Lower leg skin (tissue), 4 donors: ENCODE results near the gene CUL7. TPM values are rescaled to one million over a fixed set of nuclear protein-coding genes. Genes with fewer than 3 reads are reported as not detected.

ENCODE experiments used
- DNase-seq, 2 donors: peaks; one replicate each; pipeline ENCODE4 v3.0.0-alpha.2; 2019; ENCODE audit warnings: low spot score in 2 of 2
- H3K4me3 ChIP-seq: fragments of 200-600 bp; sonication (generic); 2 replicates; pipeline ENCODE4 v1.5.1; 2017; ENCODE audit warnings: mild to moderate bottlenecking, low read depth; ENCODE audit not compliant: poor library complexity, severe bottlenecking
- POLR2A ChIP-seq, 2 donors: fragments of 450-650 bp; IDR thresholded peaks; one replicate each; pipeline ENCODE4 v1.6.1; 2016 to 2017; ENCODE audit warnings: antibody characterized with exemption in 2 of 2, mild to moderate bottlenecking in 1 of 2, moderate library complexity in 1 of 2
- WGBS, 2 donors: methylation state at CpG; one replicate each; pipeline ENCODE4 v1.1.5; 2018; 5-methylcytosine and 5-hydroxymethylcytosine counted together
- intact Hi-C: fragments of 100-400 bp; cut with DNase I; formaldehyde crosslinking; loops from one replicate; pipeline ENCODE4 v1.15.0; 2023; ENCODE audit warnings: low total_unique reads
- total RNA-seq, 4 donors: library from RNA; depleted of rRNA; stranded (reverse); fragments of >200 nt; gene quantifications; one replicate each; pipeline ENCODE4 v1.1.0, GENCODE V29; 2016
- TF ChIP-seq, protein P1 (sequence below), 3 donors: fragments of 450-650 bp; IDR thresholded peaks; one replicate each; pipeline ENCODE4 v1.5.1; 2016; ENCODE audit warnings: antibody characterized with exemption in 3 of 3, mild to moderate bottlenecking in 3 of 3, moderate library complexity in 2 of 3

The CUL7 gene
- total RNA-seq, 4 donors from 2014 or later: 11.8 to 18.2 (median 13.6) TPM

- H3K4me3 ChIP-seq: no peak overlapping the region
- TF ChIP-seq, protein P1, sequence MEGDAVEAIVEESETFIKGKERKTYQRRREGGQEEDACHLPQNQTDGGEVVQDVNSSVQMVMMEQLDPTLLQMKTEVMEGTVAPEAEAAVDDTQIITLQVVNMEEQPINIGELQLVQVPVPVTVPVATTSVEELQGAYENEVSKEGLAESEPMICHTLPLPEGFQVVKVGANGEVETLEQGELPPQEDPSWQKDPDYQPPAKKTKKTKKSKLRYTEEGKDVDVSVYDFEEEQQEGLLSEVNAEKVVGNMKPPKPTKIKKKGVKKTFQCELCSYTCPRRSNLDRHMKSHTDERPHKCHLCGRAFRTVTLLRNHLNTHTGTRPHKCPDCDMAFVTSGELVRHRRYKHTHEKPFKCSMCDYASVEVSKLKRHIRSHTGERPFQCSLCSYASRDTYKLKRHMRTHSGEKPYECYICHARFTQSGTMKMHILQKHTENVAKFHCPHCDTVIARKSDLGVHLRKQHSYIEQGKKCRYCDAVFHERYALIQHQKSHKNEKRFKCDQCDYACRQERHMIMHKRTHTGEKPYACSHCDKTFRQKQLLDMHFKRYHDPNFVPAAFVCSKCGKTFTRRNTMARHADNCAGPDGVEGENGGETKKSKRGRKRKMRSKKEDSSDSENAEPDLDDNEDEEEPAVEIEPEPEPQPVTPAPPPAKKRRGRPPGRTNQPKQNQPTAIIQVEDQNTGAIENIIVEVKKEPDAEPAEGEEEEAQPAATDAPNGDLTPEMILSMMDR (IDR thresholded peaks at IDR 0.05): no peak
- no peak for TF ChIP-seq POLR2A (IDR thresholded peaks at IDR 0.05)
- DNase-seq: no peak
- intact Hi-C loops: no loop called here
- WGBS, 2 donors: 81 to 91% methylated on average over 2 of the region's 2 CpGs
Observed at GRCh38 chr6:42993445-42993844, 60.2 kb downstream of the CUL7 start.

DNA sequence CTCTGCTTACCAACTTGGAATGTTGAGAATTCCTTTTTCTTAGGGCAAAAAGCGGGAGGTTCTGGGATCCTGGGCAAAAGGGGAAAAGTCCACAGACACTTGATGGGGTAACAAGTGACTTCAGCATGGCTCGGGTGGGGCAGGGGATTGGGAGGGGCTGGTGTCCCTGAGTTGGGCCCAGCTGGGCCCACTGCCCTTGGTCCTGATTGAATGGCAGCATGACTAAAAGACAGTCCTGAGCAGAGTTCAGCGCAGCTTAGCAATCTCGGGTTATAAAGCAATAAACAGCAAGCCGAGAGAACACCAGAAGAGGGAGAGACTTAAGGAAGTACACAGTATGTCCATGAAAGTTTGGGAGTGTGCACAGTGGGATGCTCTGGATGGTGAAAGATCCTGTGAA is 63.7 kb downstream of the CUL7 start:
- 67 to 90% methylated on average over 5 of the region's 5 CpGs for WGBS, 2 donors
- intact Hi-C loops: no loop called here
- no peak for TF ChIP-seq POLR2A (IDR thresholded peaks at IDR 0.05)
- TF ChIP-seq, protein P1 (IDR thresholded peaks at IDR 0.05): no peak

DNA sequence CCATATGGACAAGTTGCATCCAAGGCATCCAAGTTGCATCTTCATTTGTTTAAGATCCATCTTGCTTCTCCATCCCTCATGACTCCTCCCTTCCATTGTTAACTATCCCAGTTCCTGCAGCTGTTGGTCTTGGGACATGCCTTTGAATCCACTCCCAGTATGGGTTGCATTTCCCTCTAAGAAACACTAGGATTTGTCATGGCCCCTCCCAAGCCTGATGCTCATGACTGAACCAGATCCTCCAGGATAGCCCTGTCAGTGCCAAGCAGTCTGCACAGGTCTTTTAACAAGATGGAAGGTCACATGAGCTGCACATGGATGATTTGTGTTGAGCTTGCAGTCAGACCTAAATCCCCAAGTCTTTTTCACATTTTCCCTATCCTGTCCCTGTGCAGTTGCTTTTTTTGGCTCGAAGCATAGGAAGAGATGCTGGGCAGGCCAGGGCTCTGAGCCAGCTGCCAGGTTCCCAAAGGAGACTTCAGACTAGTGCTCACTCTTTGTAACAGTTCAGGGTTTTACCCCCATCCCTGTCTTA is 65.1 kb downstream of the CUL7 start:
- intact Hi-C loops: no loop called here
- no peak for DNase-seq
- WGBS, 2 donors: 29 to 39% methylated on average over 1 of the region's 1 CpG
- no peak overlapping the region for H3K4me3 ChIP-seq
- TF ChIP-seq POLR2A (IDR thresholded peaks at IDR 0.05): no peak
- TF ChIP-seq, protein P1 (IDR thresholded peaks at IDR 0.05): no peak

More for the DNA sequence above, 63.7 kb downstream of the CUL7 start:
- no peak overlapping the region for H3K4me3 ChIP-seq
- no peak for DNase-seq

Other genes starting within 250 kb of the CUL7 start
- gene RPL7L1, start 174.2 kb downstream of the CUL7 start, total RNA-seq: 10 to 100 TPM; 73.4 to 95.9 (median 80.9) TPM
- gene PTCRA, start 137.8 kb downstream of the CUL7 start, total RNA-seq: not detected
- gene CNPY3, start 124.4 kb downstream of the CUL7 start, total RNA-seq: 10 to 100 TPM; 15.6 to 28.9 (median 19.7) TPM
- gene GNMT, start 93.1 kb downstream of the CUL7 start, total RNA-seq: 1 to 10 TPM in 1 of 4 donors, under 1 TPM in 3; 0.25 to 1.4 (median 0.60) TPM
- 10 to 100 TPM; 13.9 to 37.6 (median 25.7) TPM for gene PEX6, start 74.7 kb downstream of the CUL7 start, total RNA-seq
- 10 to 100 TPM; 26.3 to 49.4 (median 40.8) TPM for gene PPP2R5D, start 69.3 kb downstream of the CUL7 start, total RNA-seq
- 10 to 100 TPM; 59.5 to 99.9 (median 77.5) TPM for gene MEA1, start 39.9 kb downstream of the CUL7 start, total RNA-seq
- gene KLHDC3, start 39.6 kb downstream of the CUL7 start, total RNA-seq: 10 to 100 TPM; 75.1 to 84.7 (median 79.6) TPM
- gene RRP36, start 32.2 kb downstream of the CUL7 start, total RNA-seq: 10 to 100 TPM; 38.5 to 61.9 (median 56.7) TPM
- 10 to 100 TPM; 19.0 to 37.9 (median 27.3) TPM for gene MRPL2, start 5.6 kb upstream of the CUL7 start, total RNA-seq
- 10 to 100 TPM; 18.0 to 25.7 (median 21.3) TPM for gene KLC4, start 5.8 kb upstream of the CUL7 start, total RNA-seq
- gene PTK7, start 22.5 kb upstream of the CUL7 start, total RNA-seq: 10 to 100 TPM; 40.9 to 51.9 (median 49.7) TPM
- gene SRF, start 117.4 kb upstream of the CUL7 start, total RNA-seq: 10 to 100 TPM; 14.8 to 25.8 (median 25.5) TPM
- 10 to 100 TPM; 38.7 to 64.4 (median 47.4) TPM for gene CUL9, start 128.3 kb upstream of the CUL7 start, total RNA-seq
- gene DNPH1, start 175.6 kb upstream of the CUL7 start, total RNA-seq: 10 to 100 TPM; 48.5 to 77.0 (median 61.2) TPM
- gene TTBK1, start 189.6 kb upstream of the CUL7 start, total RNA-seq: under 1 TPM in 1 of 4 donors, not detected in 3; 0.08 TPM
- gene SLC22A7, start 244.4 kb upstream of the CUL7 start, total RNA-seq: not detected